UCSD-AML1 (cell line): Measurements from ENCODE around the gene TEPSIN.

ENCODE experiments used
- DNase-seq: peaks from one replicate; lab custom pipeline; 2025; ENCODE audit not compliant: unreplicated experiment; lab: John Stamatoyannopoulos, UW

Gene TEPSIN

GRCh38 chr17:81271226-81271625, 32.4 kb upstream of the TEPSIN start:
- no peak for DNase-seq

- DNase-seq, result peak; percentile 23
These were observed 31.4 kb upstream of the TEPSIN start for GRCh38 chr17:81270279-81270678.

- DNase-seq, result no peak
These were observed 28.7 kb upstream of the TEPSIN start for GRCh38 chr17:81267390-81268067.

GRCh38 chr17:81265576-81265975, 26.7 kb upstream of the TEPSIN start:
- no peak for DNase-seq

GRCh38 chr17:81264640-81265039, 25.8 kb upstream of the TEPSIN start:
- DNase-seq, result no peak

GRCh38 chr17:81263371-81264181, 24.7 kb upstream of the TEPSIN start:
- no peak for DNase-seq

GRCh38 chr17:81261582-81262336, 22.9 kb upstream of the TEPSIN start:
- DNase-seq, result no peak

GRCh38 chr17:81261096-81261495, 22.2 kb upstream of the TEPSIN start:
- DNase-seq, result no peak

GRCh38 chr17:81260641-81261040, 21.8 kb upstream of the TEPSIN start:
- no peak for DNase-seq

GRCh38 chr17:81260171-81260570, 21.3 kb upstream of the TEPSIN start:
- DNase-seq, result no peak

GRCh38 chr17:81259058-81259605, 20.3 kb upstream of the TEPSIN start:
- DNase-seq, result no peak

GRCh38 chr17:81258292-81258691, 19.4 kb upstream of the TEPSIN start:
- DNase-seq, result no peak

GRCh38 chr17:81257533-81257932, 18.7 kb upstream of the TEPSIN start:
- no peak for DNase-seq

- no peak for DNase-seq
These were observed 17.8 kb upstream of the TEPSIN start for GRCh38 chr17:81256616-81257015.

- peak; percentile 20 for DNase-seq
These were observed 16.3 kb upstream of the TEPSIN start for GRCh38 chr17:81254955-81255717.

GRCh38 chr17:81253358-81254131, 14.7 kb upstream of the TEPSIN start:
- peak; percentile 25 for DNase-seq

GRCh38 chr17:81252987-81253329, 14.1 kb upstream of the TEPSIN start:
- DNase-seq, result no peak

GRCh38 chr17:81252326-81252986, 13.6 kb upstream of the TEPSIN start:
- DNase-seq, result no peak

GRCh38 chr17:81251709-81252301, 12.9 kb upstream of the TEPSIN start:
- no peak for DNase-seq
